ENCODE data around the gene SIGLEC1. TPM values are rescaled to one million over a fixed set of nuclear protein-coding genes. Genes with fewer than 3 reads are reported as not detected.
A peak's percentile ranks its signal among the peaks of the same experiment; 100 is the strongest.

Gene SIGLEC1
- total RNA-seq, 1 experiment from 2014 or later: 0.17 TPM

DNA sequence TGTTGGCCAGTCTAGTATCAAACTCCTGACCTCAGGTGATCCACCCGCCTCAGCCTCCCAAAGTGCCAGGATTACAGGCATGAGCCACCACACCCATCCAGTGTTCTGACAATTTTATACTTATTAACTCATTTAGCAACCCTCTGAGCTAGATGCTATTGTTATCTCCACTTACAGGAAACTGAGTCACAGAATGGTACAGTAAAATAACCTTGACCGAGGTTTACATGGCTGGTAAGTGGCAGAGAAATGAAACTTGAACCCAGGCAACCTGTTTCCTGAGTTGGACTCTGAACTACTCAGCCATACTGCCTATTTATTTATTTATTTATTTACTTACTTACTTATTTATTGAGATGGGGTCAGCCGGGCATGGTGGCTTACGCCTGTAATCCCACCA is 6.6 kb upstream of the SIGLEC1 start (continued):
- TF ChIP-seq EZH2phosphoT487 (IDR thresholded peaks at IDR 0.05; ENCODE audit: borderline replicate concordance) (no peak), JUND (IDR thresholded peaks at IDR 0.05) (no peak), SP1 (IDR thresholded peaks at IDR 0.05; ENCODE audit: low read depth) (no peak)
- TF ChIP-seq, protein P1, sequence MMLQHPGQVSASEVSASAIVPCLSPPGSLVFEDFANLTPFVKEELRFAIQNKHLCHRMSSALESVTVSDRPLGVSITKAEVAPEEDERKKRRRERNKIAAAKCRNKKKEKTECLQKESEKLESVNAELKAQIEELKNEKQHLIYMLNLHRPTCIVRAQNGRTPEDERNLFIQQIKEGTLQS (IDR thresholded peaks at IDR 0.05): no peak

DNA sequence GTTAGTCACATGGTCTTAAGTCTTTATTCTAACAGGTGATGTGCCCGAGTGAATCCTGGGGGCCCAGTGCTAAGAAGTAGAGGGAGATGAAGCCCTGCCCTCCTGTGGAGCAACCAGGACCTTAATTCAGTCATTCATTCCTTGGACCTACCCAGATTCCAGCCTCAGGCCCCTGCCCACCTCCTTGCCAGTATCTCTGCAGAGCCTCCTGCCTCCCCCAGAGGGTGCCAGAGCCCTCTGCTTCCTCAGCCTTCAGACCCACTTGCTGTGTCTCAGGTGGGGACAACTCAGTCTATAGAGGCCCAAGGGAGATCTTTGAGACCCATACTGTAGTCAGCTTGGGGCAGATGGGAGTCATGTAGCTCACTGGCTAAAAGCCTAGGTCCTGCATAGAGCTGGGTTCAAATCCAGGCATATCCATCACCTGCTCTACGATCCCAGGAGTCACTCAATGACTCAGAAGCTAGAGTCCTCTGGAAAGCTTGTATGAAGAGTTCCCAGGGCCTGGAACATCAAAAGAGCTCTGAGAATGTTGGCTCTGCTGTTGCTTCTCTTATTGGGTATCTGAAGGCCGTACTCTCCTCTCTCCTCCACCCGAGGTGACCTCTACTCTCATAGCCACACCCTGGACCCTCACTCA is 3.9 kb upstream of the SIGLEC1 start:
- no peaks in the 10 kb centered on the region for H3K36me3 ChIP-seq (ENCODE audit: control insufficient read depth in 1 of 2, insufficient read depth in 2 of 2, low read length in 2 of 2)
- peak; percentile 100 for ATAC-seq
- H2AFZ ChIP-seq (ENCODE audit: low read depth, low read length, poor library complexity, severe bottlenecking): peak overlapping the region; percentile 18
- DNase-seq (ENCODE audit: low read depth, low spot score): peak; percentile 51
- CTCF ChIA-PET: interaction anchor here (0.7 to 2.3 kb wide), 9 partner anchors 30 to 369 kb away, joined by 3 to 24 read pairs (median 5); partner anchors contain the start of genes ADISSP, CENPB and SPEF1
- no peaks in the 10 kb centered on the region for H4K20me1 ChIP-seq (ENCODE audit: insufficient read depth)
- no peak overlapping the region for H3K27ac ChIP-seq (ENCODE audit: low read depth, low read length)
- RAD21 ChIA-PET (ENCODE audit: low non-redundant PET in 1 of 2, low total read pairs in 2 of 2, uncharacterized antibody in 2 of 2, unreplicated experiment in 2 of 2): interaction anchor here (0.7 to 1.3 kb wide), 5 partner anchors 29 to 102 kb away, joined by 3 to 4 read pairs (median 3); partner anchors contain the start of gene SPEF1 (in 1 of the 2)
- H3K27me3 ChIP-seq (ENCODE audit: insufficient read depth, low read length): peaks cover 7% of the 10 kb centered on the region
- intact Hi-C loops (cut with micrococcal nuclease): loop anchor here (1.0 to 5.0 kb wide), 4 partner anchors 52 to 376 kb away; partner anchors contain the start of gene SPEF1
- peak; percentile 93 for TF ChIP-seq RAD21 (IDR thresholded peaks at IDR 0.05; ENCODE audit: low read depth)
- TF ChIP-seq, protein P2, sequence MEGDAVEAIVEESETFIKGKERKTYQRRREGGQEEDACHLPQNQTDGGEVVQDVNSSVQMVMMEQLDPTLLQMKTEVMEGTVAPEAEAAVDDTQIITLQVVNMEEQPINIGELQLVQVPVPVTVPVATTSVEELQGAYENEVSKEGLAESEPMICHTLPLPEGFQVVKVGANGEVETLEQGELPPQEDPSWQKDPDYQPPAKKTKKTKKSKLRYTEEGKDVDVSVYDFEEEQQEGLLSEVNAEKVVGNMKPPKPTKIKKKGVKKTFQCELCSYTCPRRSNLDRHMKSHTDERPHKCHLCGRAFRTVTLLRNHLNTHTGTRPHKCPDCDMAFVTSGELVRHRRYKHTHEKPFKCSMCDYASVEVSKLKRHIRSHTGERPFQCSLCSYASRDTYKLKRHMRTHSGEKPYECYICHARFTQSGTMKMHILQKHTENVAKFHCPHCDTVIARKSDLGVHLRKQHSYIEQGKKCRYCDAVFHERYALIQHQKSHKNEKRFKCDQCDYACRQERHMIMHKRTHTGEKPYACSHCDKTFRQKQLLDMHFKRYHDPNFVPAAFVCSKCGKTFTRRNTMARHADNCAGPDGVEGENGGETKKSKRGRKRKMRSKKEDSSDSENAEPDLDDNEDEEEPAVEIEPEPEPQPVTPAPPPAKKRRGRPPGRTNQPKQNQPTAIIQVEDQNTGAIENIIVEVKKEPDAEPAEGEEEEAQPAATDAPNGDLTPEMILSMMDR (IDR thresholded peaks at IDR 0.05 in 2 of 3, conservative IDR thresholded peaks at IDR 0.05 in 1 of 3; ENCODE audit: borderline replicate concordance in 1 of 3, insufficient read depth in 1 of 3, low read depth in 2 of 3, low read length in 2 of 3): peak; percentile 85 to 94 (median 91)
- no peak for TF ChIP-seq ZNF274 (IDR thresholded peaks at IDR 0.05; ENCODE audit: low read depth, low read length)
- H3K4me2 ChIP-seq (ENCODE audit: low read length): no peak overlapping the region
- POLR2A ChIA-PET: interaction anchor here (1.5 kb wide), 1 partner anchor 65 kb away, joined by 3 read pairs; the partner anchor contains the start of gene SPEF1
- H3K9ac ChIP-seq (ENCODE audit: low read length): no peak overlapping the region
- BruUV-seq (replicated peaks): no TSS peak
- no peaks in the 10 kb centered on the region for H3K79me2 ChIP-seq (ENCODE audit: insufficient read depth, low read length)
- 0 out of 4 replicates have a peak, but pooled peaks cover 0 to 4% of the 10 kb centered on the region in 2 experiments for H3K4me1 ChIP-seq (ENCODE audit: control insufficient read depth in 1 of 2, insufficient read depth in 2 of 2, low read length in 2 of 2)
- no peak overlapping the region for H3K4me3 ChIP-seq (replicated peaks in 1 of 2; ENCODE audit: low read depth in 1 of 2, low read length in 2 of 2)
- no peaks in the 10 kb centered on the region for H3K9me3 ChIP-seq (ENCODE audit: control insufficient read depth in 1 of 2, insufficient read depth in 1 of 2, low read depth in 1 of 2, low read length in 2 of 2)
- H3K9me2 ChIP-seq (ENCODE audit: insufficient read depth): no peaks in the 10 kb centered on the region
